CD4-positive, alpha-beta T cell treated with Interleukin-15 for 1 hour (primary cell): ENCODE data around the gene ADPRH.
A peak's percentile ranks its signal among the peaks of the same experiment; 100 is the strongest.

ENCODE experiments used
- DNase-seq: peaks from one replicate; pipeline ENCODE4 v3.0.0-alpha.2; 2020

Gene ADPRH

GRCh38 chr3:119598410-119599098, 19.3 kb downstream of the ADPRH start:
- DNase-seq = no peak

DNA sequence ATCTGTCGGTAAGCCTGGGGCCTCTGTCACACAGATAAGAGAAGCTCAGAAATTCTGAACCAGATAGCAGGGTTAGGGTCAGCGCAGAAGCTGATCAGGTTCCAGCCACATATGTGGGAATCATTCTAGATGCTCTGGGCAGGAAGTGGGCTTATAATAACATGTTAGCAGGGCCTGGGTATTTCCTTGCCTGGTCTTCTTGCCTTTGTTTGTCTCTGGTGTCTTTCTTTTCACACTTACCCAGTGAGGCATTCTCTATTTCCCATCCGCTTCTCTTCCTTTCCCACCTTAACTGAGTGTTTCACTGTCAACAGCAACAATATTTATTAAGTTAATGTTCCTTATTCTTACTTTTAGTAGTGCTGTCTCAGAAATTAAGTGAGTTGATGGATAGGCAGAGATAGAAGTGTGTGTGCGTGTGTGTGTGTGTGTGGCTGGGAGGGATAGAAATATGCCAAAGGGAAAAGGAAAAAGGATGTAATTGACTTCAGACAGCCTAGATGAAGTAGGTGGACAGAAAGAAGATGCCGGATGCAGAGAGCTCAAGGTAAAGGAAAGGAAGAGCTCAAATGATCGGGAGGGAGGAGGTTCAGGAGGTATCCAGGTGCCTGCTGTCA, 20.4 kb downstream of the ADPRH start:
- no peak for DNase-seq

DNA sequence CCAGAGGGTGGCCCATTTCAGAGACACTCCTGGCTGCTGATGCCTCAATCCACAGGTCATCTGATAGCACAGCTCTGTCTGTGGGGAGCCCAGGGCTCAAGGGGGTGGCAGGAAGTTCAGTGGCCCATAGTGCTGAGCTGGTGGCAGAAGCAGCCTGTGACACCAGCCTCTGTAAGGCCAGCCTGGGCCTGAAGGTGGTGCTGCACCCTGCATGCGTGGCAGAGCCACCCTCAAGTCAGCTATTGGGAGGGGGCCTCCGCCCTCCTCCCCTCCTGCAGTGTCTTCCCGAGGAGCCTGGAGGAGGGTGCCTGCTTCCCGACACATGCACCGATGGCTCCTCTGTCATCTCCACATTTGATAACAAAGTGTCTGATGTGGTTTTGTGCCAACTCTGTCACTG, 21.4 kb downstream of the ADPRH start:
- DNase-seq = peak; percentile 24

GRCh38 chr3:119601154-119601553, 21.9 kb downstream of the ADPRH start:
- DNase-seq = no peak

DNA sequence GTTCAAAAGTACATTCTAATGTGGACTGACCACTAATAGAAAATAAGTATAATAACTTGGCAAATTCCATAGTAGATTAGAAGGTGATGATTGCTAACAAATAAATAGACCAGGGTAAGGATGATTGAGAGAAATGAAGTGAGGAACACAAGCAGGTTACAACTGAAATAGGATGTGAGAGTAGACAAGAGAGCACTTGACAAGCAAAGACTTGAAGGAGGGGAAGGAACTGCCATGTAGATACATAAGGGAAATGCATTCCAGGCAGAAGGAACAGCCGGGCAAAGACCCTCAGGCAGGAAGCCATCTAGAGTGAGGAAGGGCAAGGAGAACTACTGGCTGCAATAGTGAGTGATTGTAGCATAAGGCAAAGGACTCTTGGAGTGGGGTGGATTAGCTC, 23.4 kb downstream of the ADPRH start:
- DNase-seq = no peak

DNA sequence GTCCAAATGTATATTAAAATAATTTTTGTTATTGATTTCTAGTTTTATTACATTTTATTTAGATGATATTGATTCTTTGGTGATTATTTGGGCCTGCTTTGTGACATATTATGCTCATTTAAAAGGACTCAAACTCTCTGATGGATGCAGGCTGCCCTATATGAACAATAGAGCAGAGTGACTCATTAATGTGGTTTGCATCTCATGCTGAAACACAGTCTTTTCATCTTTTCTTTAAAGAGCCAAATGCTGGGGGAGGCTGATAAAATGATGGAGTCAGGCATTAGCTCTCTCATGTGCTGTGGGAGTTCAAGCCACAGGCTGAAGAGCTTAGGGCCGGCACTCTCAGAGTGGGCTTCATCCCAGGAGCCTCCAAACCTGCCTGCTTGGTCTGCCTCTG, 25.6 kb downstream of the ADPRH start:
- no peak for DNase-seq

- DNase-seq = no peak
Measured at GRCh38 chr3:119608405-119609000, 29.2 kb downstream of the ADPRH start.

DNA sequence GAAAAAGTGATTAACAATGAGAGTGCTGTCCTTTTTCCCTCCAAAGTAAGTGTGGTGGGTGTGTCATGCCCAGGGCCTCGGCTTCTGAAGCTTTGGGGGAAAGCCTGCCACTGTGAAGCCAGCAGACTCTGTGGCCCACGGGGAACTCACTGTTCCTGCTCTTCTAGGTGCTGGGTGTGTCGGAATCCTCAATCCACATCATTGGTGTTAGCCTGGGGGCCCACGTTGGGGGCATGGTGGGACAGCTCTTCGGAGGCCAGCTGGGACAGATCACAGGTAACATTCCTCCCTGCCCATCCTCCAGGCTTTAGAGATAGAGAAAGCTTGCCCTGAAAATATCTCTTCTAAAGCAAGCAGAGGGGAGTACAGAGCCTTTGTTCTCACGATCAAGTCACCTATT, 30.0 kb downstream of the ADPRH start:
- DNase-seq = no peak

DNA sequence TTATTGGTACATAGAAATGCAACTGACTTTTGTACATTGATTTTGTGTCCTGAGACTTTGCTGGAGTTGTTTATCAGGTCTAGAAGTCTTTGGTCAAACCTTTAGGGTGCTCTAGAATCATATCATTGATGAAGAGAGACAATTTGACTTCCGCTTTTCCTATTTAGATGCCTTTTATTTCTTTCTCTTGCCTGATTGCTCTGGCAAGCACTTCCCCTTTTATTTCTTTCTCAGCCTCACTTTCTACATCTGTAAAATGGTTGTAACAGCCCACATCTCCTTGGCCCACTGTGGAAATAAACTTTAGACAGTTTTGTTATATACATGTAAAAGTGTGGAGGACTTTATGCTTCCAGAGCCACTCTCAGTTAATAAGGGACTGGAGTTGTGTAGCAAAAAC, 32.4 kb downstream of the ADPRH start:
- DNase-seq = no peak

DNA sequence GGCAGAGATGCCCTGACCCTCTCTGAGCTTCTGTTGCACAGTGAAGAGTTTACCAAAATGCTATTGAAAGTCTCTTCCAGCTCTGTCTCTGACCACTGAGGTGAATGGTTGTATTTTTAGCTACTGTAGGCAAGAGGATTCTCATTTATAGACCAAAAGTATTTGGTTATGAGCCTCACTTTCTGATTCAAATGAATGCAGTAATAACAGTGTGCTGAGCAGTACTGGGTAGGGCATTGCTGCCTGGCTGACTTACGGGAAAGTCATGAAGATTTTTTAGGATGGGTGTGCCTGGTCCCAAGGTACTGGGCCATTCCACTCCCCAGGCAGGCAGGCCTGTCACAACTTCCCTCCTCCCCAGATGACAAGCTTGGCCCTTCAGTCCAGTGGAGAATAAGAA, 33.9 kb downstream of the ADPRH start:
- DNase-seq = no peak

DNA sequence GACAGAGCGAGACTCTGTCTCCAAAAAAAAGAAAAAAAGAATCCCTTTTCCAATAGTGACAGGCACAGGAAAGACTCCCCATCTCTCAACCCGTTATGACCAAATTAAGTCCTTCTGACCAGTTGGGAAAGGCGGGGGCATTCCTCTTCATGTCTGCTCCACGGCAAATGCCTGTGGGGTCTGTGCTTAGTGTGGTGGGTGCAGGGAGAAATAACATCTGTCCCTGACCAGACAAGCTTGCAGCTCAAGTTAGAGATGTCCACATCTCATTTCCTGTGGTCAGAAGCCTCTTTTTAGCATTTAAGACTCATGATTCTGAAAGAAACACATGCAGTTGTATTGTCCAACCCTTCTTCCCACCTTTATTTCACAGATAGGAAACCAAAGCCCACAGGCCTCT, 34.6 kb downstream of the ADPRH start:
- DNase-seq = no peak

GRCh38 chr3:119616056-119616455, 36.8 kb downstream of the ADPRH start:
- no peak for DNase-seq

DNA sequence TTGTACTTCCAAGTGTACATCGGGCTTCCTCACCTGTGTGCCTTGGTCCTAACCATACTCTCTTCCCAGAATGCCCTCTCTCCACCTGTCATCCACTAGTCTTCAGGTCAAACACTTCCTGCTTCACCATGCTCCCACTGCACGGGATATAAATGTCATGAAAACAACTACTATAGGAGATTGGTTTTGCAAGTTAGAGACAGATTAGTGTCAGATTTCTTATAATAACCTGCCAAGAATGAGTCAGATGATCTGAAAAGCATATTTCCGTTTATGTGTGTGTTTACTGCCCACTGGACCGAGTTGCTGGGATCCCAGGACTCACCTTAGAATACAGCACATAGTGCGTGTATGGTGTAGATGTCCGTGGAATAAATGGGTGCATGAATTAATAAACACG, 39.8 kb downstream of the ADPRH start:
- no peak for DNase-seq

- DNase-seq = no peak
Measured at GRCh38 chr3:119620899-119621298, 41.6 kb downstream of the ADPRH start.

DNA sequence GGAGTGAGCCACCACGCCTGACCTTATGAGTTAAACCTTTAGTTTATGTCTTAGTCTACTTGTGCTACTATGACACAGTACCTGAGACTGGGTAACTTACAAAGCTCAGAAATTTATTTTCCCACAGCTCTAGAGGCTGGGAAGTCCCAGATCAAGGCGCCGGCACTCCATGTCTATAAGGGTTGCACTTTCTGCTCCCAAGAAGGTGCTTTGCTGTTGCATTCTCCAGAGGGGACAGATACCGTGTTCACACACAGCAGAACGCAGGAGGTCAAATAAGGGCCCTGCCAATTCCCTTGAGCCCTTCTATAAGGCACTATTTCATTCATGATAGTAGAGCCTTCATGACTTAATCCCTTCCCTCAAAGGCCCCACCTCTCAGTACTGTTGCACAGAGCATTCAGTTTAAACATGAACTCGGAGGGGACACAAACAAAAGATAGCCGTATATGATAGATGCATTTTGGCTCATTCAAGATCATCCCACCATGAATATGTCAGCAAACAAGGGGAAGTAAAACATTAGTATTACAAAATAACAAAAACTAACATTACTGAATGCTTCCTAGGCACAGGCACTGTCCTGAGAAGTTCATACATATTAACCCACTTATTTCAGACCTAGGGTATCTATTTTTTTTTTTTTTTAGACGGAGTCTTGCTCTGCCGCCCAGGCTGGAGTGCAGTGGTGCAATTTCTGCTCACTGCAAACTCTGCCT, 44.9 kb downstream of the ADPRH start:
- no peak for DNase-seq

GRCh38 chr3:119625451-119626153, 46.3 kb downstream of the ADPRH start:
- no peak for DNase-seq

DNA sequence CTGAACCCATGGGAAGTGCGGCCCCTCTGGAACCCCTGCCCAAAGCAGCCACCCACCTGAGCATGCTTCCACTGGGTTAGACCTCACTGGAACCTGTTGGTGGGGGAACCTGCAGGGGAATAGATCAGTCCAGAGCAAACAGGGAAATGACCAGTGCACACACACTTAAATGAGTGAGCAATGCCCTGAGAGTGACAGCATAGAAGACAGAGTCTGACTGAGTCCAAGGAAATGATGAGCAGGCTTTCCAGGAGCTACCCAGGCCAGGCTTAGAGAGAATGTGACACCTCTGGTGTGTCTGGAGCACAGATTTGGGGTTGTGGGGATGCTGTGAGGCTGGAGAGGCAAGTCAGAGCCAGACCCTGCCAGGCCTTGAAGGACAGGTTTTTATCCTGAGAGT, 46.9 kb downstream of the ADPRH start:
- no peak for DNase-seq

- peak; percentile 58 for DNase-seq
Measured at GRCh38 chr3:119627461-119627860, 48.2 kb downstream of the ADPRH start.

DNA sequence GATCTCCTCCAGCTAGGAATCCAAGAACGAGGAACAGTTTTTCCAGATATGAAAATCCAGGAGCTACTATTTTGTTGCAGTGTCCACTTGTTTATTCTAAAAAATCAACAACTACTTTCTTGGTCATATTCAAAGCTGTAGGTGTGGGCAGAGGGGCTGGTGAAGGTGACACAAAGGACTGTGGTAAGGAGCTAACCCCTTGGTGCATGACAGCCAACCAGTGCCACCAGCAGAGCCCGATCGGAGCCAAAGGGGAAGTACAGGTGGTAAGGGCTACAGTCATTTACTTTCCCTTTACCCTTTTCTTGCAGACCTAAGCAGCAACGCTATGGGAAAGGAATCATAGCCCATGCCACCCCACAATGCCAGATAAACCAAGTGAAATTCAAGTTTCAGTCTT, 49.1 kb downstream of the ADPRH start:
- peak; percentile 54 for DNase-seq

DNA sequence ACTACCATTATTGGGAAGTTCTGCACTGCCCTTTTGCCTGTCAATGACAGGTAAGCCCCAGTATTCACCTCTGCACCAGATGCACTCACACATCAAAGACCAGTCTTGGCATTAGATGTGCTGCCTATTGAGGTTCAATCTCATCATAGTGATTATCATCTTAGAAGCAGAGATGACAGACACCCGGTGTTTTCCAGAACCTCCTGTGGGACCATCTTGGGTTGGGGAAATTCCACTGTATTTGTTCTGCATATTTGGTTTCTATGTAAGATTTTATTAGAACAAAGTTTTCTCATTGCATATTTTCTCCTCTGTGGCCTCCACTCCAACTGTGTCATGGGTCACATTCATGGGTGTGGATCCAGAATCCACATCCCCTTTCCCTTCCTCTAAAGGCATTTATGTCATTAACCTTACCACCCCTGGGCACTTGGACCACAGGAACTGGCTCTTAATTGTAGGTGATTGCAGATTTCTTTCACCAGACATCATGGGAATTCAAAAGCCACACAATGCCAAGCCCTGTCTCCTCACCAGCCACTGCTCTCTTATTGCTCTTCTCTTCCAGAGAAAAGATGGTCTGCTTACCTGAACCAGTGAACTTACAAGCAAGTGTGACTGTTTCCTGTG, 49.6 kb downstream of the ADPRH start:
- DNase-seq = peak; percentile 50

- DNase-seq = no peak
Measured at GRCh38 chr3:119630128-119630879, 51.0 kb downstream of the ADPRH start.

DNA sequence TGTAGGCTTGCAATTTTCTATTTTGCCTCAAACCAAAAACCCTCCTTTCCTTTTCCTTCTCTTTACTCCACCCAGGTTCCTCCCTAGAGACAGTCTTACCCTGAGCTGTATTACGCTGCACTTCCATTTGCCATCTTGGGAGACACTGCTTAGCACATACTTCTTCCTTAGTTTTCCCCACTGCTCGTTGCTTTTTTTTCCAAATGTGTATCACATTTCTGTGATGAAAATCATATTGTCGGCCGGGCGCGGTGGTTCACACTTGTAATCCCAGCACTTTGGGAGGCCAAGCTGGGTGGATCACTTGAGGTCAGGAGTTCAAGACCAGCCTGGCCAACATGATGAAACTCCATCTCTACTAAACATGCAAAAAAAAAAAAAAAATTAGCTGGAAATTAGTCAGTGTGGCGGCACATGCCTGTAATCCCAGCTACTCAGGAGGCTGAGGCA, 51.6 kb downstream of the ADPRH start:
- no peak for DNase-seq
